K562 (cell line): ENCODE data around the gene GPHA2.

Source experiments
- DPF2 ChIP-seq: fragments of 450-650 bp; IDR thresholded peaks from 2 replicates; pipeline ENCODE4 v1.6.1; 2016
- PHF8 ChIP-seq: fragments of 200-600 bp; sonication (generic); IDR thresholded peaks from 2 replicates; pipeline ENCODE4 v1.6.1; 2012; ENCODE audit warnings: mixed run types, mild to moderate bottlenecking, inconsistent platforms, low read length, moderate library complexity, borderline replicate concordance
- POLR2A ChIP-seq: fragments of 450-650 bp; conservative IDR thresholded peaks from 2 replicates; pipeline ENCODE4 v1.6.1; 2016
- POLR2AphosphoS2 ChIP-seq: IDR thresholded peaks from 2 replicates; pipeline ENCODE4 v1.6.1; 2012; ENCODE audit warnings: low read length, improper control_type of control experiment
- SMC3 ChIP-seq: conservative IDR thresholded peaks from 2 replicates; pipeline ENCODE4 v1.6.1; 2011; ENCODE audit warnings: low read depth, low read length, improper control_type of control experiment; ENCODE audit not compliant: insufficient read depth
- SP1 ChIP-seq: sonication (generic); formaldehyde crosslinking; IDR thresholded peaks from 2 replicates; pipeline ENCODE4 v1.8.1; 2022; ENCODE audit warnings: mild to moderate bottlenecking, missing genetic modification reagents
- SRSF1 ChIP-seq: fragments of 200-400 bp; formaldehyde crosslinking; IDR thresholded peaks from 2 replicates; pipeline ENCODE4 v1.6.1; 2017; ENCODE audit warnings: mild to moderate bottlenecking, low read depth, low read length, moderate library complexity
- TEAD2 ChIP-seq: fragments of 450-650 bp; IDR thresholded peaks from 2 replicates; pipeline ENCODE4 v1.6.1; 2016; ENCODE audit warnings: missing genetic modification characterization, control low read depth, missing compliant biosample characterization
- ZZZ3 ChIP-seq: fragments of 450-650 bp; IDR thresholded peaks from 2 replicates; pipeline ENCODE4 v1.6.1; 2016; ENCODE audit warnings: antibody characterized with exemption, mild to moderate bottlenecking, moderate library complexity
- TF ChIP-seq, protein P1 (sequence below): sonication (generic); formaldehyde crosslinking; IDR thresholded peaks from 2 replicates; pipeline ENCODE4 v1.5.0; 2020; ENCODE audit warnings: missing genetic modification reagents
- TF ChIP-seq, protein P2 (sequence below): fragments of 450-650 bp; IDR thresholded peaks from 2 replicates; pipeline ENCODE4 v1.6.1; 2016; ENCODE audit warnings: antibody characterized with exemption

DNA sequence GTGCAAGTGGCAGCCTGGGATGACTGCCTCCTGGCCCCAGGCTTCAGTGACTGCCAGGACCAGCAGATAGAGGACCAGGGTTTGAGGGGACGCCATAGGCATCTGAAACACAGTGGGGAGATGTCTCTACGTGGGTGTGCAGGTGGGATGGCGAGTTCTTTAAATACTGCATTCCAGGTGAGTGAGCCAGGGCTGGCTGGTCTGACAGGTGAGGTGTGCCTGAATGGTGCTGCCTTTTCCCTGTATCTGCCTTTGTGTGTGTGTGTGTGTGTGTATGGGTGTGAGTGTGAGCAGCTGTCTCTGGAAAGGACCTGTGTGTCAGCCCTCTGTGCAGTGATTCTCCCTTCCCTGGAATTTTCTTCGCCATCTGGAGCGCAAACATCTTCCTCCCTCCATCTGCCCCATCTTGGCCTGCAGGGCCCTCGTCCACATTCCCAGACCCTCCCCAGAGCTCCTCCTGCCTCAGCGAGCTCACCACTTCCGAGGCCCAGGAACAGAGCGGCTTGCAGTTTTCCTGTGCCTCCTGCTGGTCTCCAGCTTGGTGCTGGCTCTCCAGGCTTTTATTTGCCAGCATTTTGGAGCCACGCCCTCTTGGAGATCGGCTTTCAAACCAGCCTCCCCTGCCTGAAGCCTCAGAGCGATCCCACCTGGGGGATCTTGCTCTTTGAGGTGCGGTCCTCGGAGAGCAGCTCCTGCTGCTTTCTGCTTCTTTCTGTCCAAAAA, at the start of gene GPHA2:
- TF ChIP-seq TEAD2 (tag) (no peak), POLR2A (no peak), SP1 (CRISPR knock-in tag) (no peak), DPF2 (no peak), ZZZ3 (no peak), SMC3 (no peak), SRSF1 (no peak), POLR2AphosphoS2 (no peak), PHF8 (no peak)
- TF ChIP-seq, protein P1, sequence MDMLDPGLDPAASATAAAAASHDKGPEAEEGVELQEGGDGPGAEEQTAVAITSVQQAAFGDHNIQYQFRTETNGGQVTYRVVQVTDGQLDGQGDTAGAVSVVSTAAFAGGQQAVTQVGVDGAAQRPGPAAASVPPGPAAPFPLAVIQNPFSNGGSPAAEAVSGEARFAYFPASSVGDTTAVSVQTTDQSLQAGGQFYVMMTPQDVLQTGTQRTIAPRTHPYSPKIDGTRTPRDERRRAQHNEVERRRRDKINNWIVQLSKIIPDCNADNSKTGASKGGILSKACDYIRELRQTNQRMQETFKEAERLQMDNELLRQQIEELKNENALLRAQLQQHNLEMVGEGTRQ, result no peak
- TF ChIP-seq, protein P2, sequence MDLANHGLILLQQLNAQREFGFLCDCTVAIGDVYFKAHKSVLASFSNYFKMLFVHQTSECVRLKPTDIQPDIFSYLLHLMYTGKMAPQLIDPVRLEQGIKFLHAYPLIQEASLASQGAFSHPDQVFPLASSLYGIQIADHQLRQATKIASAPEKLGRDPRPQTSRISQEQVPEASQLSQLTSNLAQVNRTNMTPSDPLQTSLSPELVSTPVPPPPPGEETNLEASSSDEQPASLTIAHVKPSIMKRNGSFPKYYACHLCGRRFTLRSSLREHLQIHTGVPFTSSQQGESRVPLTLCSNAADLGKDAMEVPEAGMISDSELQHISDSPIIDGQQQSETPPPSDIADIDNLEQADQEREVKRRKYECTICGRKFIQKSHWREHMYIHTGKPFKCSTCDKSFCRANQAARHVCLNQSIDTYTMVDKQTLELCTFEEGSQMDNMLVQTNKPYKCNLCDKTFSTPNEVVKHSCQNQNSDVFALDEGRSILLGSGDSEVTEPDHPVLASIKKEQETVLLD, result no peak
